DMS79 treated with DMSO at 0.1 percent for 48 hours (cell line): ENCODE data around the gene MCHR1.
A peak's percentile ranks its signal among the peaks of the same experiment; 100 is the strongest.
"Not testable (repeated sequence)": the region's sequence is repeated elsewhere in the genome, so short reads cannot be mapped to it uniquely, and the experiment has no call there.

Source experiments
- DNase-seq: peaks from one replicate; lab custom pipeline; 2025; lab: John Stamatoyannopoulos, UW

MCHR1 gene

DNA sequence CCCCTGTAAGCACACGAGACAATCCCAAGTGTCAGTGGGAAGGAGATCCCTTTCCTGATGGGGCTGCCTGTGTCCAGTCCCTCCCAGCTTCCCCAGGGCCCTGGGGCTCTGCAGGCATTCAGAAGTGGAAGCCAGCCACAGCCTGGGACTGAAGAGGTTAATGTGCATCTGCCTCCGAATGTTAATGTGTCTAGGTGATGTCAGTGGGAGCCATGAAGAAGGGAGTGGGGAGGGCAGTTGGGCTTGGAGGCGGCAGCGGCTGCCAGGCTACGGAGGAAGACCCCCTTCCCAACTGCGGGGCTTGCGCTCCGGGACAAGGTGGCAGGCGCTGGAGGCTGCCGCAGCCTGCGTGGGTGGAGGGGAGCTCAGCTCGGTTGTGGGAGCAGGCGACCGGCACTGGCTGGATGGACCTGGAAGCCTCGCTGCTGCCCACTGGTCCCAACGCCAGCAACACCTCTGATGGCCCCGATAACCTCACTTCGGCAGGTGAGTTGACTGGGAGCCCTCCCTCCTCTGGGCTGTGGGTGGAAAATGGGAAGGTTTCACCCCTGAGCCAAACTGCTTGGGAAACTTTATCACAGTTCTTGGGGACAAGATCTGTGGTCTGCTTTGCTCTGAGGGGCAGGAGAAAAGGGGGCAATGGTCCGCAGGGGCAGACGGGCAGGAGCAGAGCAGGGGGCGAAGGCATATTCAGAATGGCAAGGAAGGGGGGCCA lies at the start of gene MCHR1:
MCHR1 (plus strand) TSS at position 236 of the 715 bp plus-strand sequence; CDS start at position 405, 169 bp downstream.
- no peak for DNase-seq

DNA sequence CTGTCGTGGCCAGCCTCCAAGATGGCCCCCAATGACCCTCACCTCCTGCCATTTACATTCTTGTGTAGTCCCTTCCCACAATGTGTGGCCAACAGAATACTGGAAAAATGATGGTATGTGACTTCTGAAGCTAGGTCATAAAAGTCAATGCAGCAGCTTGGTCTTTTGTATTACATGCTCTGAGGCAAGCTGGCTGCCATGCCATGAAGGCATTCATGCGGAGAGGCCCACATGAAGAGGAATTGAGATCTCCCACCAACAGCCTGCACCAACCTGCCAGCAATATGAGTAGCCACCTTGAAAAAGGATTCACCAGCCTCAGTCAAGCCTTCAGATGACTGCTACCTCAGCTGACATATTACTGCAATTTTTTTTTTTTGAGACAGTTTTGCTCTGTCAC lies 47.4 kb upstream of the MCHR1 start:
- DNase-seq: no peak

DNA sequence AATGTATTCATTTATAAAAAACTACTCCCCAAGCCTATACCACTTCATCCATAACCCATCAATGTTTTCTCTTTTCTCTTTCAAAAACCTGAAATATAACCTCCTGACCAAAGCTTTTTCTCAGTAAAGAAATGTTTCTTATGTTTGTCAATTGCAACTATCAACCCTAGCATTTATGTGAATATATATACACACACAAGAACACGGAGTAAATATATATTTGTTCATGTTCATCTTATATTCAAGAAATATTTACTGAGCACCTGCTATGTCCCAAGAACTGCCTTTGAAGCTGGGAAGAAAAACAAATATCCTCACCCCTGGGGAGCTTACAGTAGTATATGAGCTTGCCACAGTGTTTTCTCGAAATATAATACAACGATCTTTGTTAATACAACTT lies 46.2 kb upstream of the MCHR1 start:
- no peak for DNase-seq

- peak; percentile 34 for DNase-seq
Measured at GRCh38 chr22:40634119-40634903, 45.0 kb upstream of the MCHR1 start.

DNA sequence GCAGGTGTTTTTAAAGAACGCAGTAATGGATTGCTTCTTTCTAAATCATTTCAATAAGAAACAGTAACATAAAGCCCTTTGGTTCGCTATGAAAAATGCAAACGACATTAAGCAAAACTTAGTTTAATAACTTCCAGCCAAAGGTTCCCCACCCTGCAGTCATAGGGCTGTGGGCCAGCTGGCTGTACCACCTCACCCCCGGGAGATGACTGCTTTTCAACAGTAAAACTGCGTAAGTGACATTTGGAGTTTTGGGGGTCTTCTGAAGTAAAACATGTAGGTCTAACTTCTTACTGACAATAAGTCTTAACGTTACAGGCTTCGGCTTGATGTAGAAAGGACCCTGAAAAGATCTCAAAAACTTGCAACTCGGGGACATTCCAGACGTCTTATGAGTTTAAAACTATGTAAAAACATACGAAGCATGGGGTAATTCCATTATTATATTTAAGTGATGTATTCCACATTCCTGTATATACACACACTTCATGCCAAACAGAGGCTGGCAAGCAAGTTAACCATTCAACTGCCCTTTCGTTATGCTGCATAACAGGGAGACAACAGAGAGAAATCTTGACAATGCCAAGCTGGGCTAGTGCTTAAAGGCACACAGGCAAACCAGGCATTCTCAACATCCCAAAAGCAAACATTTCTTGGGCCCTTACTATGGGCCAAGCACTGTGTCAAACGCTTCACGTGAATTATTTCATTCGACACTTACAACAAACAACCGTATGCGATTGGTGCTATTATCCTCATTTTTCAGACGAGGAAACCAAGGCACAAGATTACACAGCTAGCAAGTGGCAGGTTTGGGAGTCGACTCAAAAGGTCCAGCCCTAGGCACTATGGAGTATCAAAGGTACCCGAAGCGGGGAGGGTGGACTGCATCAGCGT lies 44.0 kb upstream of the MCHR1 start:
- no peak for DNase-seq

DNA sequence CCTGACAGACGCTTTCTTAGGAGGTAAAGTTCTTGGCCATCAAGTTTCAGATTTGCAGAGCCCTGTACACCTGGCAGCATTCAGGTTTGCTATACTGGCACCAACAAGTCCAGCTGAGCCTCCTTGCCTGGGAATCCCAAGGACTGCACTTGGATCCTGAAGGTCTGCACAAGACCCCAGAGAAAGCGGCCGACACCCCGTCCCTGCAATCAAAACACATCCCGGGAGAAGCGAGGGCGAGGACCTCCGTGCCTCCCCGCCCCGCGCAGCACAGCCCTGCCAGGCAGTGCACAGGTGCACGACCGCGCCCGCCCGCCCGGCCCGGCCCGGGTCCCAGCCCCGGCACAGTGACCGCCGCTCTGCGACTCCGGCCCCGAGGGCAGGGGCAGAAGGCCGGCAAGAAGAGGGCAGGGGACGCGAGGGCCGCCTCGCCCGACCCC lies 43.3 kb upstream of the MCHR1 start:
- no peak for DNase-seq

DNA sequence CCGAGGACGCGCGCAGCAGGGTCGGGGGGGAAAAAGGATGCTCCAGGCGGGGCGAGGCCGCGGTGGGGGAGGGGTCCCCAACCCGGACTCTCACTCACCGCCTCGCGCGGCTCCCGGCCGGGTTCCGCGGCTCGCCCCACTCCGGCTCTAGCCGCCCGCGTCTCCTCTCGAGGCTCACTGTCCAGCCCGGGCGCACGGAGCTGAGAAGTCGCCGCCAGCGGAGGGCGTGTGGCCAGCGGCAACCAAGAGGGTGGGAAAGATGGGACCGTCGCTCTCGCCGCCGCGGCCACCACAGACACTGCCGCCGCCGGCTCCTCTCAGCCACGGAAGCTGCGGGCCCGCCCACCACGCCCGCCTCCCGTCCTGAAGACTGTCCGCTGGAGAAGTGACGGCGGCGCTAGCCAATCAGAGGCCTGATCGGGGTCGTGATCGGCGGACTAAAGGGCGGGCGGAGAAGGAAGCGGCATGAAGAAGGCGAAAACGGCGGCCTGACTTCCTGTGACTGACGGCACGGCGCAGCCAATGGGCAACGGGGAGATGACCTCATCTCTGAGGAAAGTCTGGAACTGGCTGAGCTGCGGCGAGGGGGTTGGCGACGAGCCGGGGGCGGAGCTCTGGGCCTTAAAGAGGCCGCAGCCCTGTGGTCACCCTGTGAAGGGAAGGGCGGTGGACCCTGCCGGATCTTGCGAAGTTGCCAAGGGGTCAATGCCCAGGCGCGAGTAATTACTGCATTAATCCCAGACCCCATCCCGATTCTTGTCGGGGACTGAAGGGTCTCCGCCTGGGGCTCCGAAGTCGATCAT lies 42.7 kb upstream of the MCHR1 start, which contains the start of gene MRTFA:
MRTFA (minus strand) TSS at position 340 of the 803 bp plus-strand sequence.
- peak; percentile 92 for DNase-seq

DNA sequence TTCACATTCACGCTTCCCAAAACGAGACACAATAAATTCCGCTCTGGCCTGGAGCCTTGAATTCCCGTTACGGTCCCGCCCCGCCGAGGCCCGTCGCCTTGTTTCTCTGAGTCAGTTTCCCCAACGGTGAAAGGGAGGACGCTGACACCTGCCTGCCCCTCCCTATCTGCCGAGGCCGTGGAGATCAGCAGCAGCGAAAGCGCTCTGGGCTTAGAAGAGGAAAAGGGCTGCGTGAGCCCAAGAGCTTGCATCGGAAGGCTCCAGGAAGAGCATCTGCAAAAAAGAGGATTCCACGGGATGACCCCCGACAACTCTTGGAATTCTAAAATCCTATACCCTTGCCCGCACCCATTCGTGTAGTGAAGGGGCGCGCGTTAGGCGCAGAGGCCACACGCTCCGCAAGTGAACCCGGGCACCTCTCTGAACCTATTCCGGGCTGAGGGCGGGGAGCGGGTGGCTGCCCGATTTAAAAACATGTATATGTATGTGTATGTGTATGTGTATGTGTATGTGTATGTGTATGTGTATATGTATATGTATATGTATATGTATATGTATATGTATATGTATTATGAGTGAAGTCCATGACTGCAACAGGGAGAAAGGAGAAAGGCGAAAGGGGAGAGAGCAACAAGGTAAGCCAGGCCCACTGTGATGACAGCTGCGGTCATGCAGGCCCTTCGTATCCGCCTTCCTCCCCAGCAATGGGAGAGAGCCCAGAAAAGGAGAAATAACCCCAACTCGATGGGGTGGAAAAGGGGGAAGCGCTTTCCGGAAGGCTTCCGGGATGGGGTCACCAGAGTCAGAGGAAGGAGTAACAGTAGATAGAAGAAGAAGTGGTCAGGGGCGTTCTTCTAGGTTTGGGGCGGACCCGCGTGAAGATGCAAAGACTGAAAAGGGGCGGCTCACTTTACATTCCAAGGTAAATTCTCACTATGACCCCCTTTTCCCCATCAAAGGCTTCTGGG lies 41.8 kb upstream of the MCHR1 start:
- no peak for DNase-seq

GRCh38 chr22:40638261-40638660 lies 41.0 kb upstream of the MCHR1 start:
- DNase-seq: no peak

- DNase-seq: no peak
Measured at GRCh38 chr22:40641269-40641668, 38.0 kb upstream of the MCHR1 start.

DNA sequence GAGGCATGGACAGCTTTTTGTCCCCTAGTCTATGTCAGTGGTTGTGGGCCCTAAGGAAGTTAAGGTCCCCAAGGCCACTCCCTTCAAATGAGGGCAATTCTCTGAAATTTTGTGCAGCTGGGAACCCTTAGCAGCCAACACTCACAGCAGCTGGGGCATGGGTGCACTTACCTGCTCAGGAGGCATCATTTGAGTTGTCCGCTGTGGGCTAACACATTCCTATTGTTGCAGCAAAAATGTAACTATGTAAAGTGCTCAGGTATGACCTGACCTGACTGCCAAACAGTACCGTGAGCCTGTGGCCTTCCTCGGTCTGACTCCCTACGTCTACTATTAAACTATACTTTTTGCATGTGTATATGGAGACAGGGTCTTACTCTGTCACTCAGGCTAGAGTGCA lies 37.0 kb upstream of the MCHR1 start:
- DNase-seq: no peak

DNA sequence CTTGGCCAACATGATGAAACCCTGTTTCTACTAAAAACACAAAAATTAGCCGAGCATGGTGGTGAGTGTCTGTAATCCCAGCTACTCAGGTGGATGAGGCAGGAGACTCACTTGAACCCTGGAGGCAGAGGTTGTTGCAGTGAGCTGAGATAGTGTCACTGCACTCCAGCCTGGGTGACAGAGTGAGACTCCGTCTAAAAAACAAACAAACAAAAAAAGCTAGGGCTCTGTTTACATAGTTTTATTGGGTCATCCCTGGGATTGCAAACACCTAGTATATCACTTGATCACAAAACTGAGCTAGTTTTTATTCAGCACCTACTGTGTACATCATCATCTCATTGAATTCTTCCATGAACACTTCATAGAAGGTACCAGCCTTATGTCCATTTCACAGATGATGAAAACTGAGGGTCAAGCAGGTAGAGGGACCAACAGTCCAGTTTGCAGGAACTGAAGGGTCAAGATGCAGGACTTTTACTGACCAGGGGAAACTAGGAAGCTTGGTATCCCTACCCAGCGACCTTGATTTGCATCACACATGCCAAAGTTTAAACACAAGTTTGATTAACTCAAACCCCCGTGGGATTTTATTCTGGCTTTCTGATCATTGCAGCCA lies 33.6 kb upstream of the MCHR1 start:
- DNase-seq: no peak

DNA sequence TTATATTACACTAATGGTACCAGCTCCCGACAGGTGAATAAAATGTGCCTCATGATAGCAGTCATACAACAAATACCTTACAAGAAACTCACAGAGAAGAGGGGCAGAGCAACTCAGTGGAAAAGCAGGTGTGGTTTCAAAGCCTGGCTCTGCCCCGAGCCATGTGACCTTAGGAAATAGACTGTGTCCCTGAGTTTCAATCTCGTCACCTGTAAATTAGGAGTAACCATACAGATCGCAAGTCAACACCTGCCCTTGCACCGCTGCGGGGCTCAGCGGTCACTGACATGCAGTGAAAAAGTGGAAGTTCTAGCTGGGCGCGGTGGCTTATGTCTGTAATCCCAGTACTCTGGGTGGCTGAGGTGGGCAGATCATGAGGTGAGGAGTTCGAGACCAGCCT lies 30.9 kb upstream of the MCHR1 start:
- DNase-seq: no peak

DNA sequence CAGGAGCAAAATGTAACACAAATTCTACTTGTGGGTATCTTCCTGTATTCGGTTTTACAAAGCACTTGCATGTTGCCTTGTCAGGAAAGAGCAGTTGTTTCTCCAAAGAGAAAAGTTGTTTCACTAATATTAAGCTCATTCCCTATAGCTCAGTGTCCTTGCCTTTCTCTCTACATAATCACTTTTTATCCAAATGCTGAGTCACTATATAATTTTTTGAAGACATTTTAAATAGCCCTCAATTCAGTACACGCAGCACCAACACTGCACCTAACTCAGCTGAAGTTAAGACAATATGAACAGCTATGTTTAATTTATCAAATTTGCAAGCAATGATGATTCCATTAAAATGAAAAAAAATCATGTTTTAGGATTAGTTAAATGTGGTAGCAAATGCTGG lies 28.2 kb upstream of the MCHR1 start:
- DNase-seq: no peak

GRCh38 chr22:40651563-40652501 lies 27.5 kb upstream of the MCHR1 start:
- peak; percentile 66 for DNase-seq

DNA sequence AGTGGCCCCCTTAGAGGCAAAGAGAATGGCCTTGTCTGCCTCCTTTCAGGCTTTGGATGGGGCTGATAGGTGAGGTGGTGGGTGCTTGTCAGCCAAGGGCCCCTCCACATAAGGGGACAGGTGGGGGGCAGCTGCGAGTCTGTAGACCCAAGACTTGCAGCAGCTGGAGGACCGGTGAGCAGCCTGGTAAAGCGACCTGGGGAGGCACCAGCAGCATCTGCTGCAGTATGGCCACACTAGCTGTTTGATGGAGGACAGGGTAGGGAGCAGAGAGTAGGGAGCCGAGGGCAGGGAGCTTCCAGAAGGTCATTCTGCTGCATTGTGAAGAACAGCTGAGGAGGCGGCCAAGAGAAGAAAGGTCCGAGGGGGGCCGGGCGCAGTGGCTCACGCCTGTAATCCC lies 25.9 kb upstream of the MCHR1 start:
- DNase-seq: no peak

DNA sequence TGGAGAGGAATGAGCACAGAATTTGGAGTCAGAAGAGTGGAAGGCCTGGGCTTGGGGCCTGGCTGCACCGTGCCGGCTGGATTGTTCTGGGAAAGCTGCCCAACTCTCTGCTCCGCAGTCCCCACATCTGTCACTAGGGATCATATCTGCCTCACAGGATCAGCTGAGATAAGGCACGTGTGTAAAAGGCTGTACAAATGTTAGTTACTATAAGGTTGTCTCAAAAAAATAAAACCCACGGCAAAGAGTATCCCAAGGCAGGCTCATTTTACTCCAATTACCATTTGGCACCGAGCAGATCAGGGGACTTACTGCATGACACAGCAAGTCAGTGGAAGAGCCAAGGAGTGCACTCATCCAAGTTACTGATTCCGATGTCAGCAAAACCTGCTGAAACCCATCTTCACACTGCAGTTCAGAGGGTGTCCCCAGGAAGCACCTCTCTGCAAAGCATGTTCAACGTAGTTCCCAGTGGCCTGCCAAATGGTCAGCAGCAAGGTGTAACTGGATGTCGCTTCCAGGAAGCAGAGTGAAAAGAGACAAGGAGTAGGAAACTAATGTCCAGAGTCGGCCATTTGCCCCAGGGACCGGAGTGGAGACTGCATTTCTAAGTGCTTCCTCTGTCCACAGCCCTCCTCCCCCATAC lies 24.6 kb upstream of the MCHR1 start:
- DNase-seq: peak; percentile 30

DNA sequence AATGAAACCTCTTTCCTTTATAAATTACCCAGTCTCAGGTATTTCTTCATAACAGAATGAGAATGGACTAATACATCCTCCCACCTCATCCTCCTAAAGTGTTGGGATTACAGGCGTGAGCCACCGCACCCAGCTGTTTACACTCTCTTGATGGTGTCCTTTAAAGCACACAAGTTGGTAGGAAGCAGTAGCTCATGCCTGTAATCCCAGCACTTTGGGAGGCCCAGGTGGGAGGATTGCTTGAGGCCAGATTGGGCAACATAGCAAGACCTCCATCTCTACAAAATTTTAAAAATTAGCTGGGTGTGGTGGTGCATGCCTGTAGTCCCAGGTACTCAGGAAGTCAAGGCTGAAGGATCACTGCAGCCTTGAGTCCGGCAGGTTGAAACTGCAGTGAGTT lies 23.3 kb upstream of the MCHR1 start:
- not testable (repeated sequence) for DNase-seq
